Left ventricle myocardium inferior (tissue), 1 donor: Measurements from ENCODE around the gene SLC5A5. TPM values are rescaled to one million over a fixed set of nuclear protein-coding genes. Genes with fewer than 3 reads are reported as not detected.
A peak's percentile ranks its signal among the peaks of the same experiment; 100 is the strongest.

Experiments used
- DNase-seq: peaks from one replicate; pipeline ENCODE4 v3.0.0-alpha.2; 2020
- H3K27ac ChIP-seq: fragments of 200-600 bp; replicated peaks from 2 replicates; pipeline ENCODE4 v1.8.0; 2021
- H3K27me3 ChIP-seq: fragments of 200-600 bp; 2 replicates; pipeline ENCODE4 v1.8.0; 2021; ENCODE audit warnings: low read depth
- H3K36me3 ChIP-seq: fragments of 200-600 bp; 2 replicates; pipeline ENCODE4 v1.8.0; 2021
- H3K4me1 ChIP-seq: fragments of 200-600 bp; 2 replicates; pipeline ENCODE4 v1.8.0; 2021
- H3K4me3 ChIP-seq: fragments of 200-600 bp; 2 replicates; pipeline ENCODE4 v1.8.0; 2021; ENCODE audit warnings: mild to moderate bottlenecking, moderate library complexity
- H3K9me3 ChIP-seq: fragments of 200-600 bp; replicated peaks from 2 replicates; pipeline ENCODE4 v1.8.0; 2021
- intact Hi-C: fragments of 100-400 bp; cut with micrococcal nuclease; formaldehyde crosslinking; loops from one replicate; pipeline ENCODE4 v1.11.0; 2022
- total RNA-seq: library from RNA; stranded (reverse); fragmentation: NEBNext Ultra II Directional; extraction: Animal tissue kit (Norgen Biotek cat#: 25700); gene quantifications from one replicate; pipeline ENCODE4 v1.2.1, GENCODE V29; 2021
- TF ChIP-seq, protein P1 (sequence below): fragments of 200-600 bp; IDR thresholded peaks from 2 replicates; pipeline ENCODE4 v1.8.0; 2021; ENCODE audit warnings: antibody characterized with exemption, mild to moderate bottlenecking, borderline replicate concordance
- donor health status: DM: no; HTN: yes; CAD: no; lungs with severe emphysema.

The SLC5A5 gene
- total RNA-seq, 1 donor from 2014 or later: not detected

- intact Hi-C loops: no loop called here
- Histone ChIP-seq H3K9me3 (no peaks in the 10 kb centered on the region), H3K27me3 (peaks cover 11% of the 10 kb centered on the region), H3K4me1 (peaks cover 20% of the 10 kb centered on the region), H3K36me3 (no peaks in the 10 kb centered on the region), H3K27ac (no peak overlapping the region), H3K4me3 (no peak overlapping the region)
- DNase-seq: no peak
- TF ChIP-seq, protein P1, sequence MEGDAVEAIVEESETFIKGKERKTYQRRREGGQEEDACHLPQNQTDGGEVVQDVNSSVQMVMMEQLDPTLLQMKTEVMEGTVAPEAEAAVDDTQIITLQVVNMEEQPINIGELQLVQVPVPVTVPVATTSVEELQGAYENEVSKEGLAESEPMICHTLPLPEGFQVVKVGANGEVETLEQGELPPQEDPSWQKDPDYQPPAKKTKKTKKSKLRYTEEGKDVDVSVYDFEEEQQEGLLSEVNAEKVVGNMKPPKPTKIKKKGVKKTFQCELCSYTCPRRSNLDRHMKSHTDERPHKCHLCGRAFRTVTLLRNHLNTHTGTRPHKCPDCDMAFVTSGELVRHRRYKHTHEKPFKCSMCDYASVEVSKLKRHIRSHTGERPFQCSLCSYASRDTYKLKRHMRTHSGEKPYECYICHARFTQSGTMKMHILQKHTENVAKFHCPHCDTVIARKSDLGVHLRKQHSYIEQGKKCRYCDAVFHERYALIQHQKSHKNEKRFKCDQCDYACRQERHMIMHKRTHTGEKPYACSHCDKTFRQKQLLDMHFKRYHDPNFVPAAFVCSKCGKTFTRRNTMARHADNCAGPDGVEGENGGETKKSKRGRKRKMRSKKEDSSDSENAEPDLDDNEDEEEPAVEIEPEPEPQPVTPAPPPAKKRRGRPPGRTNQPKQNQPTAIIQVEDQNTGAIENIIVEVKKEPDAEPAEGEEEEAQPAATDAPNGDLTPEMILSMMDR: no peak
Measured at GRCh38 chr19:17929056-17929455, 57.3 kb downstream of the SLC5A5 start.

- Histone ChIP-seq H3K27me3 (no peaks in the 10 kb centered on the region), H3K27ac (no peak overlapping the region), H3K4me1 (peaks cover 23% of the 10 kb centered on the region), H3K36me3 (peaks cover 11% of the 10 kb centered on the region), H3K9me3 (no peaks in the 10 kb centered on the region), H3K4me3 (peak overlapping the region; percentile 95)
- intact Hi-C loops: no loop called here
- no peak for DNase-seq
- TF ChIP-seq, protein P1: no peak
Measured at GRCh38 chr19:17931532-17932191, 59.9 kb downstream of the SLC5A5 start.

GRCh38 chr19:17932485-17933338, 61.0 kb downstream of the SLC5A5 start, which contains the start of gene CCDC124:
Gene CCDC124 (plus strand): TSS chr19:17933015. CDS start chr19:17936421, 3,406 bp downstream.
- Histone ChIP-seq H3K4me1 (peaks cover 23% of the 10 kb centered on the region), H3K9me3 (no peaks in the 10 kb centered on the region), H3K27ac (peak within 1 kb of the TSS; percentile 87), H3K36me3 (peaks cover 12% of the 10 kb centered on the region), H3K4me3 (peak within 1 kb of the TSS; percentile 95), H3K27me3 (no peaks in the 10 kb centered on the region)
- peak; percentile 90 for DNase-seq
- intact Hi-C loops: no loop called here
- TF ChIP-seq, protein P1: peak; percentile 82

- Histone ChIP-seq H3K27ac (peak overlapping the region; percentile 87), H3K36me3 (peaks cover 12% of the 10 kb centered on the region), H3K9me3 (no peaks in the 10 kb centered on the region), H3K4me3 (peak overlapping the region; percentile 95), H3K4me1 (peaks cover 23% of the 10 kb centered on the region), H3K27me3 (no peaks in the 10 kb centered on the region)
- no peak for DNase-seq
- intact Hi-C loops: no loop called here
- TF ChIP-seq, protein P1: no peak
Measured at GRCh38 chr19:17933414-17934129, 61.8 kb downstream of the SLC5A5 start.

DNA sequence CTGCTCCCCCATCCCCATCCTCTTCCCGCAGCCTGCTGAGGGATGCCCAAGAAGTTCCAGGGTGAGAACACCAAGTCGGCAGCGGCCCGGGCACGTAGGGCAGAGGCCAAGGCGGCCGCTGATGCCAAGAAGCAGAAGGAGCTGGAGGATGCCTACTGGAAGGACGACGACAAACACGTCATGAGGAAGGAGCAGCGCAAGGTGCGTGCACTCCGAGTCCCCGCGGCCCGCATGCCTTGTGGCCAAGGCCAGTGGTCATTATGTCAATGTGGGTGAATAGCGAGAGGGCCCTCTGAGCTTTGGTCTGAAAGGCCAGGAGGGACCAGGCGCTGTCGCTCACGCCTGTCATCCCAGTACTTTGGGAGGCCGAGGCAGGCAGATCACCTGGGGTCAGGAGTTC, 64.6 kb downstream of the SLC5A5 start:
- peaks cover 23% of the 10 kb centered on the region for H3K4me1 ChIP-seq
- H3K36me3 ChIP-seq: peaks cover 23% of the 10 kb centered on the region
- TF ChIP-seq, protein P1: no peak
- no peaks in the 10 kb centered on the region for H3K9me3 ChIP-seq
- no peak for DNase-seq
- no peaks in the 10 kb centered on the region for H3K27me3 ChIP-seq
- no peak overlapping the region for H3K27ac ChIP-seq
- no peak overlapping the region for H3K4me3 ChIP-seq
- intact Hi-C loops: loop anchor here (5.0 kb wide), 1 partner anchor 61 kb away; no protein-coding TSS in a partner anchor
